ENCODE measurements around the gene DSG4. TPM values are rescaled to one million over a fixed set of nuclear protein-coding genes. Genes with fewer than 3 reads are reported as not detected.

The DSG4 gene
- total RNA-seq, 2 donors from 2014 or later, result 0.11 to 0.12 TPM

- DNase-seq (no peak), ATAC-seq (no peak)
- intact Hi-C loops (cut with DNase I, micrococcal nuclease), result no loop called here
Measured at GRCh38 chr18:31440787-31441186, 64.2 kb downstream of the DSG4 start.

- ATAC-seq (no peak), DNase-seq (no peak)
- intact Hi-C loops (cut with DNase I, micrococcal nuclease), result no loop called here
Measured at GRCh38 chr18:31441493-31441892, 64.9 kb downstream of the DSG4 start.

- DNase-seq, result no peak
- ATAC-seq, result no peak
- intact Hi-C loops (cut with DNase I, micrococcal nuclease), result no loop called here
Measured at GRCh38 chr18:31444142-31444541, 67.6 kb downstream of the DSG4 start.

- intact Hi-C loops (cut with DNase I, micrococcal nuclease), result no loop called here
- ATAC-seq (no peak), DNase-seq (no peak)
Measured at GRCh38 chr18:31445908-31446307, 69.3 kb downstream of the DSG4 start.

- no peak for DNase-seq
- no peak for ATAC-seq
- intact Hi-C loops (cut with DNase I, micrococcal nuclease), result no loop called here
Measured at GRCh38 chr18:31446854-31447253, 70.3 kb downstream of the DSG4 start.

GRCh38 chr18:31447530-31448191 is 71.1 kb downstream of the DSG4 start, which contains the start of gene DSG3:
DSG3 (plus strand) TSS chr18:31447741; CDS start chr18:31447878, 137 bp downstream.
- ATAC-seq, result peak; percentile 73
- intact Hi-C loops (cut with DNase I, micrococcal nuclease), result no loop called here
- DNase-seq, result no peak

GRCh38 chr18:31450409-31450808 is 73.8 kb downstream of the DSG4 start:
- intact Hi-C loops (cut with DNase I, micrococcal nuclease), result no loop called here
- DNase-seq, result no peak
- no peak for ATAC-seq

GRCh38 chr18:31451625-31452024 is 75.0 kb downstream of the DSG4 start:
- intact Hi-C loops (cut with DNase I, micrococcal nuclease), result no loop called here
- no peak for DNase-seq
- ATAC-seq, result no peak

- intact Hi-C loops (cut with DNase I, micrococcal nuclease), result no loop called here
- DNase-seq (no peak), ATAC-seq (no peak)
Measured at GRCh38 chr18:31454066-31454708, 77.6 kb downstream of the DSG4 start.

Other genes starting within 250 kb of the DSG4 start
- not detected for gene DSC1, start 213.9 kb upstream of the DSG4 start, total RNA-seq
- gene DSG1, start 58.6 kb upstream of the DSG4 start, total RNA-seq, result not detected
- gene DSG3, start 71.0 kb downstream of the DSG4 start, total RNA-seq, result under 1 TPM; 0.15 to 0.20 TPM
- gene DSG2, start 121.4 kb downstream of the DSG4 start, total RNA-seq, result 100 to 1,000 TPM; 311 to 330 TPM
- 1 to 10 TPM; 1.2 to 1.9 TPM for gene TTR, start 215.1 kb downstream of the DSG4 start, total RNA-seq